T-cell (primary cell): ENCODE measurements around the gene RALBP1. TPM values are rescaled to one million over a fixed set of nuclear protein-coding genes. Genes with fewer than 3 reads are reported as not detected.

Source experiments
- ATAC-seq, 4 experiments: fragments of 200-7000 bp in 3 of 4; fragments of 150-1000 bp in 1 of 4; cut with Tn5 transposase; replicated peaks in 1 of 4; 1 replicate in 3 of 4; 2 replicates in 1 of 4; pipeline ENCODE4 v1.10.0; 2021; ENCODE audit warnings: moderate library complexity in 3 of 4, mild to moderate bottlenecking in 2 of 4, moderate number of reproducible peaks in 1 of 4
- CTCF ChIA-PET, 2 donors: fragments of 300-600 bp; sonication (Branson Sonifier 250); formaldehyde crosslinking; loops; one replicate each; lab custom pipeline; 2022; ENCODE audit warnings: antibody characterized with exemption in 2 of 2; lab: Charles Lee
- POLR2A ChIA-PET, 2 donors: fragments of 300-600 bp; sonication (Branson Sonifier 250); formaldehyde crosslinking; loops; one replicate each; lab custom pipeline; 2022; ENCODE audit warnings: antibody characterized with exemption in 2 of 2; lab: Charles Lee
- DNase-seq, 35 experiments: peaks; one replicate each; pipeline versions ENCODE4 v3.0.0 to v3.0.0-alpha.2; 2013 to 2023
- H3K27ac ChIP-seq: one replicate; pipeline ENCODE4 v1.5.1; 2013; ENCODE audit warnings: low read length
- H3K27me3 ChIP-seq, 2 experiments: replicated peaks in 1 of 2; 1 replicate in 1 of 2; 2 replicates in 1 of 2; pipeline versions ENCODE4 v1.6.1 to v1.7.0; 2013; ENCODE audit warnings: low read length in 1 of 2, mixed read lengths in 1 of 2; ENCODE audit not compliant: control insufficient read depth in 2 of 2, insufficient read depth in 2 of 2; ENCODE audit errors: extremely low read depth in 1 of 2
- H3K36me3 ChIP-seq, 2 donors: 1 replicate in 1 of 2; 2 replicates in 1 of 2; pipeline versions ENCODE4 v1.6.1 to v1.7.0; 2013; ENCODE audit warnings: low read length in 1 of 2; ENCODE audit not compliant: control insufficient read depth in 2 of 2, insufficient read depth in 1 of 2; ENCODE audit errors: extremely low read depth in 1 of 2
- H3K4me1 ChIP-seq, 2 experiments: 1 replicate in 1 of 2; 2 replicates in 1 of 2; pipeline versions ENCODE4 v1.6.1 to v1.7.0; 2013; ENCODE audit warnings: low read length in 2 of 2, mixed read lengths in 1 of 2; ENCODE audit not compliant: insufficient read depth in 2 of 2, control insufficient read depth in 1 of 2; ENCODE audit errors: extremely low read depth in 1 of 2
- H3K4me3 ChIP-seq, 2 donors: 1 replicate in 1 of 2; 2 replicates in 1 of 2; pipeline versions ENCODE4 v1.5.1 to v1.7.0; 2013; ENCODE audit warnings: mild to moderate bottlenecking in 2 of 2, low read length in 1 of 2, moderate library complexity in 1 of 2; ENCODE audit not compliant: control insufficient read depth in 1 of 2; ENCODE audit errors: extremely low read depth in 1 of 2
- H3K9me3 ChIP-seq: 2 replicates; pipeline ENCODE4 v1.7.0; 2013
- H3K27ac Mint-ChIP-seq, 2 donors: one replicate each; pipeline ENCODE4 v1.8.0; 2020 to 2021; ENCODE audit warnings: mild to moderate bottlenecking in 2 of 2, mixed read lengths in 2 of 2
- H3K27me3 Mint-ChIP-seq, 2 donors: one replicate each; pipeline ENCODE4 v1.8.0; 2021 to 2022; ENCODE audit warnings: mixed read lengths in 2 of 2
- H3K36me3 Mint-ChIP-seq: one replicate; pipeline ENCODE4 v1.8.0; 2021; ENCODE audit warnings: mixed read lengths
- H3K4me1 Mint-ChIP-seq, 3 donors: one replicate each; pipeline ENCODE4 v1.8.0; 2020 to 2022; ENCODE audit warnings: mixed read lengths in 3 of 3, mild to moderate bottlenecking in 1 of 3
- H3K4me3 Mint-ChIP-seq, 3 donors: one replicate each; pipeline ENCODE4 v1.8.0; 2020 to 2022; ENCODE audit warnings: mild to moderate bottlenecking in 3 of 3, mixed read lengths in 3 of 3, moderate library complexity in 3 of 3
- H3K9me3 Mint-ChIP-seq, 3 donors: one replicate each; pipeline ENCODE4 v1.8.0; 2020 to 2022; ENCODE audit warnings: mixed read lengths in 3 of 3
- WGBS: methylation state at CpG from one replicate; pipeline ENCODE4 v1.1.5; 2013; ENCODE audit warnings: missing lambda C conversion rate; ENCODE audit not compliant: insufficient coverage; 5-methylcytosine and 5-hydroxymethylcytosine counted together
- total RNA-seq, 35 experiments: library from RNA in 6 of 35; stranded (reverse) in 6 of 35; fragments of 120-200 nt in 1 of 35; gene quantifications; one replicate each; pipeline versions ENCODE4 v1.2.1 to v1.2.4 and lab custom pipeline; 2013 to 2026

The RALBP1 gene
- total RNA-seq, 5 donors from 2014 or later (not counting 1 experiment from before 2014, with no cell fraction given) = 21.6 to 42.7 (median 41.5) TPM

DNA sequence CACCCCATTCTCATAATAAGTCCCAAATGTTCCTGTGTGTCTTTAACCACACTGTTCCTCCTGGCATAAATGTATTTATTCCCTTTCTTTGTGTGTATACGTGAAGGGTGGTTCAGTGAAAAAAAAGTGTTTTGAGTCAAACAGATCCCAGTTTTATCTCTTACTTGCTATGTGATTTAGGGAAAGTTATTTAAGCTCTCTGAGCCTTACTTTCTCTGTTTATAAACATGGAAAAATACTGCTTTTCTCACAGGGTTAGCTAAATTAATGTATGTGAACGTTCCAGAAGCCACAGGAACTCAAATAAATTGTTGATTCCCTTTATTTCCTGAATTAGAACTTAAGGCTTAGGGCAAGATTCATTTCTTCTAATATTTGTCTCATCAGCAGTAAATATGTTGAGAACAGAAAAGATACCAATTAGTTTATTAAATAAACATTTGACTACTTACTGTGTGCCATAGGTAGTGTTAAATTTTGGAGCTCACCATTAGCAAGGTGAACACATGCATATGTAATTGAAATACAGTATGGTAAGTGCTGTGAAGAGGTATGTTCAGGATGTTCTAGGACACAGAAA, 33.2 kb downstream of the RALBP1 start:
- ATAC-seq (no peak), DNase-seq (no peak)
- Histone ChIP-seq H3K36me3 (peaks cover 0 to 3% of the 10 kb centered on the region in 2 donors), H3K4me3 (no peak overlapping the region), H3K27ac (no peak overlapping the region), H3K9me3 (no peaks in the 10 kb centered on the region), H3K4me1 (no peaks in the 10 kb centered on the region), H3K27me3 (no peaks in the 10 kb centered on the region)
- no peaks in the 10 kb centered on the region for H3K27me3 Mint-ChIP-seq
- no CpG with 5 or more reads among the region's 2 CpGs for WGBS
- ChIA-PET POLR2A (no interaction called here), CTCF (no interaction called here)
- peaks cover 0 to 4% (median 0%) of the 10 kb centered on the region in 3 donors for H3K9me3 Mint-ChIP-seq
- peaks cover 39 to 40% (median 39%) of the 10 kb centered on the region in 3 donors for H3K4me1 Mint-ChIP-seq
- H3K4me3 Mint-ChIP-seq = no peak overlapping the region
- H3K36me3 Mint-ChIP-seq = peaks cover 7% of the 10 kb centered on the region
- H3K27ac Mint-ChIP-seq = no peak overlapping the region

GRCh38 chr18:9513971-9514512, 38.7 kb downstream of the RALBP1 start:
- DNase-seq (no peak), ATAC-seq (no peak)
- 92% methylated on average over 1 of the region's 6 CpGs for WGBS
- Histone ChIP-seq H3K9me3 (no peaks in the 10 kb centered on the region), H3K4me1 (no peaks in the 10 kb centered on the region), H3K36me3 (peaks cover 0 to 17% of the 10 kb centered on the region in 2 donors), H3K27ac (no peak overlapping the region), H3K27me3 (no peaks in the 10 kb centered on the region), H3K4me3 (no peak overlapping the region)
- Mint-ChIP-seq H3K27me3 (no peaks in the 10 kb centered on the region), H3K27ac (no peak overlapping the region), H3K9me3 (no peaks in the 10 kb centered on the region), H3K4me1 (peaks cover 5 to 8% (median 5%) of the 10 kb centered on the region in 3 donors), H3K36me3 (peaks cover 10% of the 10 kb centered on the region), H3K4me3 (no peak overlapping the region)
- ChIA-PET POLR2A (interaction anchor here in 1 of 2 donors (0.6 kb wide), 1 partner anchor 34 kb away, joined by 3 read pairs; no protein-coding TSS in a partner anchor), CTCF (interaction anchor here (0.5 to 1.0 kb wide), 2 partner anchors 22 to 27 kb away, joined by 3 to 6 read pairs; no protein-coding TSS in a partner anchor)

GRCh38 chr18:9516437-9517064, 41.2 kb downstream of the RALBP1 start:
- Histone ChIP-seq H3K27ac (no peak overlapping the region), H3K27me3 (no peaks in the 10 kb centered on the region), H3K4me3 (no peak overlapping the region), H3K4me1 (no peaks in the 10 kb centered on the region), H3K36me3 (peaks cover 0 to 18% of the 10 kb centered on the region in 2 donors), H3K9me3 (no peaks in the 10 kb centered on the region)
- Mint-ChIP-seq H3K27ac (no peak overlapping the region), H3K27me3 (no peaks in the 10 kb centered on the region), H3K9me3 (no peaks in the 10 kb centered on the region), H3K36me3 (peaks cover 16% of the 10 kb centered on the region), H3K4me1 (peaks cover 3 to 5% (median 3%) of the 10 kb centered on the region in 3 donors), H3K4me3 (no peak overlapping the region)
- ChIA-PET POLR2A (no interaction called here), CTCF (interaction anchor here (0.5 to 1.1 kb wide), 10 partner anchors 9 to 873 kb away, joined by 3 to 8 read pairs (median 3); no protein-coding TSS in a partner anchor)
- no CpG with 5 or more reads among the region's 4 CpGs for WGBS
- DNase-seq (peak in 8 of 35 experiments; percentile 1 to 57 (median 7)), ATAC-seq (peak in 3 of 4 experiments; percentile 32 to 58 (median 47))

- Histone ChIP-seq H3K27me3 (no peaks in the 10 kb centered on the region), H3K27ac (no peak overlapping the region), H3K4me3 (no peak overlapping the region), H3K36me3 (peaks cover 0 to 32% of the 10 kb centered on the region in 2 donors), H3K9me3 (no peaks in the 10 kb centered on the region), H3K4me1 (no peaks in the 10 kb centered on the region)
- no peak overlapping the region for H3K4me3 Mint-ChIP-seq
- CTCF ChIA-PET = interaction anchor here (0.7 to 1.0 kb wide), 5 partner anchors 11 to 391 kb away, joined by 3 to 8 read pairs (median 3); no protein-coding TSS in a partner anchor
- H3K9me3 Mint-ChIP-seq = no peaks in the 10 kb centered on the region
- DNase-seq = no peak
- POLR2A ChIA-PET = interaction anchor here in 1 of 2 donors (0.5 kb wide), 1 partner anchor 24 kb away, joined by 3 read pairs; no protein-coding TSS in a partner anchor
- no peaks in the 10 kb centered on the region for H3K27me3 Mint-ChIP-seq
- WGBS = 43% methylated on average over 1 of the region's 6 CpGs
- H3K4me1 Mint-ChIP-seq = peaks cover 2 to 5% (median 3%) of the 10 kb centered on the region in 3 donors
- peaks cover 29% of the 10 kb centered on the region for H3K36me3 Mint-ChIP-seq
- H3K27ac Mint-ChIP-seq = no peak overlapping the region
- no peak for ATAC-seq
Measured at GRCh38 chr18:9517869-9518268, 42.6 kb downstream of the RALBP1 start.

- DNase-seq (no peak), ATAC-seq (no peak)
- Histone ChIP-seq H3K36me3 (peaks cover 0 to 34% of the 10 kb centered on the region in 2 donors), H3K9me3 (no peaks in the 10 kb centered on the region), H3K27ac (no peak overlapping the region), H3K4me1 (no peaks in the 10 kb centered on the region), H3K4me3 (no peak overlapping the region), H3K27me3 (no peaks in the 10 kb centered on the region)
- ChIA-PET POLR2A (no interaction called here), CTCF (interaction anchor here in 1 of 2 donors (1.3 kb wide), 1 partner anchor 13 kb away, joined by 3 read pairs; no protein-coding TSS in a partner anchor)
- no peaks in the 10 kb centered on the region for H3K9me3 Mint-ChIP-seq
- no peaks in the 10 kb centered on the region for H3K27me3 Mint-ChIP-seq
- peaks cover 2 to 5% (median 3%) of the 10 kb centered on the region in 3 donors for H3K4me1 Mint-ChIP-seq
- H3K36me3 Mint-ChIP-seq = peaks cover 40% of the 10 kb centered on the region
- H3K27ac Mint-ChIP-seq = no peak overlapping the region
- no CpG with 5 or more reads among the region's 1 CpG for WGBS
- no peak overlapping the region for H3K4me3 Mint-ChIP-seq
Measured at GRCh38 chr18:9519399-9519798, 44.1 kb downstream of the RALBP1 start.

GRCh38 chr18:9520666-9521065, 45.4 kb downstream of the RALBP1 start:
- H3K27me3 ChIP-seq = no peaks in the 10 kb centered on the region
- POLR2A ChIA-PET = interaction anchor here in 1 of 2 donors (0.6 kb wide), 1 partner anchor 53 kb away, joined by 4 read pairs; no protein-coding TSS in a partner anchor

More at GRCh38 chr18:9520666-9521065, 45.4 kb downstream of the RALBP1 start:
- Mint-ChIP-seq H3K27ac (no peak overlapping the region), H3K27me3 (no peaks in the 10 kb centered on the region), H3K36me3 (peaks cover 51% of the 10 kb centered on the region), H3K4me3 (no peak overlapping the region), H3K4me1 (peaks cover 2 to 3% (median 2%) of the 10 kb centered on the region in 3 donors), H3K9me3 (no peaks in the 10 kb centered on the region)
- DNase-seq (no peak), ATAC-seq (no peak)
- WGBS = no CpG with 5 or more reads among the region's 3 CpGs
- CTCF ChIA-PET = no interaction called here
- Histone ChIP-seq H3K36me3 (peaks cover 0 to 43% of the 10 kb centered on the region in 2 donors), H3K9me3 (no peaks in the 10 kb centered on the region), H3K4me1 (no peaks in the 10 kb centered on the region), H3K4me3 (no peak overlapping the region), H3K27ac (no peak overlapping the region)
